Upper lobe of left lung (tissue), 4 donors: ENCODE results near the gene LSM3.

Experiments
- CTCF ChIP-seq, 6 experiments: fragments of 450-650 bp in 4 of 6; fragments of 200-600 bp in 2 of 6; sonication (generic) in 2 of 6; IDR thresholded peaks; one replicate each; pipeline ENCODE4 v1.5.1; 2016 to 2019; ENCODE audit warnings: antibody characterized with exemption in 6 of 6
- POLR2A ChIP-seq, 4 donors: fragments of 450-650 bp; IDR thresholded peaks; one replicate each; pipeline ENCODE4 v1.5.1; 2016 to 2017; ENCODE audit warnings: antibody characterized with exemption in 4 of 4, mild to moderate bottlenecking in 2 of 4

- TF ChIP-seq CTCF (IDR thresholded peaks at IDR 0.05) = no peak
- TF ChIP-seq POLR2A (IDR thresholded peaks at IDR 0.05) = no peak
Measured at GRCh38 chr3:14179795-14180194, 1.2 kb downstream of the LSM3 start.
